ENCODE measurements around the gene DAGLA. TPM values are rescaled to one million over a fixed set of nuclear protein-coding genes. Genes with fewer than 3 reads are reported as not detected.

The DAGLA gene
- total RNA-seq, 1 experiment from 2014 or later = 4.5 TPM

GRCh38 chr11:61773356-61773755 lies 93.2 kb downstream of the DAGLA start:
- peak overlapping the region in 1 of 3 experiments; percentile 79; a peak in 1 of 7 replicates for H3K27ac Mint-ChIP-seq

More at GRCh38 chr11:61773356-61773755, 93.2 kb downstream of the DAGLA start:
- Histone ChIP-seq H4K20me1 (ENCODE audit: control insufficient read depth, insufficient read depth, insufficient read length) (no peaks in the 10 kb centered on the region), H3K4ac (ENCODE audit: low read depth, low read length) (no peak overlapping the region), H3K18ac (ENCODE audit: insufficient read length, low read depth, low read length) (no peak overlapping the region), H2BK5ac (ENCODE audit: insufficient read length, low read length) (no peak overlapping the region), H3K79me2 (ENCODE audit: insufficient read depth, low read length) (no peaks in the 10 kb centered on the region), H3K79me1 (ENCODE audit: insufficient read depth, low read depth, low read length, poor library complexity, severe bottlenecking) (no peaks in the 10 kb centered on the region), H3K23ac (ENCODE audit: insufficient read length, low read depth, low read length) (no peak overlapping the region), H3K56ac (ENCODE audit: insufficient read length, low read depth, low read length) (no peak overlapping the region), H3K9me3 (ENCODE audit: control insufficient read depth, low read depth, low read length) (no peaks in the 10 kb centered on the region), H2AFZ (ENCODE audit: low read length) (no peak overlapping the region), H2BK120ac (ENCODE audit: low read depth, low read length, poor library complexity, severe bottlenecking) (no peak overlapping the region), H3K27me3 (ENCODE audit: insufficient read depth, low read length) (no peaks in the 10 kb centered on the region), H3K9ac (ENCODE audit: extremely low read depth, insufficient read length, low read length) (no peak overlapping the region), H4K5ac (ENCODE audit: insufficient read length, low read depth, low read length) (no peak overlapping the region), H3K4me2 (ENCODE audit: insufficient read depth, insufficient read length, low read length) (no peak overlapping the region), H3K23me2 (ENCODE audit: insufficient read length, low read depth, low read length, poor library complexity, severe bottlenecking) (no peaks in the 10 kb centered on the region), H4K8ac (replicated peaks; ENCODE audit: insufficient read length, low read depth, low read length) (no peak overlapping the region), H2AK5ac (ENCODE audit: insufficient read length, low read length) (no peak overlapping the region), H2BK20ac (ENCODE audit: low read depth, low read length, poor library complexity, severe bottlenecking) (no peak overlapping the region), H3K14ac (ENCODE audit: insufficient read depth, low read length) (no peak overlapping the region), H3K4me1 (ENCODE audit: insufficient read depth, low read length) (no peaks in the 10 kb centered on the region), H3T11ph (ENCODE audit: low read length) (no peak overlapping the region), H2BK15ac (ENCODE audit: low read depth, low read length) (no peak overlapping the region), H2BK12ac (ENCODE audit: insufficient read length, low read depth, low read length) (no peak overlapping the region), H4K91ac (ENCODE audit: insufficient read length, low read depth, low read length) (no peak overlapping the region), H3K27ac (ENCODE audit: insufficient read length, low read depth, low read length) (no peak overlapping the region)
- H3K36me3 Mint-ChIP-seq (ENCODE audit: insufficient read depth in 1 of 3, low read depth in 3 of 3) = peaks cover 3 to 7% (median 6%) of the 10 kb centered on the region in 3 experiments
- no peak overlapping the region for H3K4me3 Mint-ChIP-seq
- H3K27me3 Mint-ChIP-seq (ENCODE audit: low read depth) = no peaks in the 10 kb centered on the region; the same call in 1 of the 2 replicates
- H3K4me1 Mint-ChIP-seq = peaks cover 20 to 31% of the 10 kb centered on the region in 2 experiments
- no peak for TF ChIP-seq CTCF (conservative IDR thresholded peaks at IDR 0.05)
- WGBS (ENCODE audit: extremely low coverage, insufficient read length, low lambda C conversion rate) = no CpG with 5 or more reads among the region's 10 CpGs
- no peak for DNase-seq
- H3K9me3 Mint-ChIP-seq = peaks cover 0 to 5% of the 10 kb centered on the region in 2 experiments; a peak in 2 of 5 replicates

Measured in H9 (cell line).